ENCODE data around the gene CYSTM1. TPM values are rescaled to one million over a fixed set of nuclear protein-coding genes. Genes with fewer than 3 reads are reported as not detected.
A peak's percentile ranks its signal among the peaks of the same experiment; 100 is the strongest.

CYSTM1 gene
- total RNA-seq, 1 experiment from 2014 or later = 43.3 TPM

DNA sequence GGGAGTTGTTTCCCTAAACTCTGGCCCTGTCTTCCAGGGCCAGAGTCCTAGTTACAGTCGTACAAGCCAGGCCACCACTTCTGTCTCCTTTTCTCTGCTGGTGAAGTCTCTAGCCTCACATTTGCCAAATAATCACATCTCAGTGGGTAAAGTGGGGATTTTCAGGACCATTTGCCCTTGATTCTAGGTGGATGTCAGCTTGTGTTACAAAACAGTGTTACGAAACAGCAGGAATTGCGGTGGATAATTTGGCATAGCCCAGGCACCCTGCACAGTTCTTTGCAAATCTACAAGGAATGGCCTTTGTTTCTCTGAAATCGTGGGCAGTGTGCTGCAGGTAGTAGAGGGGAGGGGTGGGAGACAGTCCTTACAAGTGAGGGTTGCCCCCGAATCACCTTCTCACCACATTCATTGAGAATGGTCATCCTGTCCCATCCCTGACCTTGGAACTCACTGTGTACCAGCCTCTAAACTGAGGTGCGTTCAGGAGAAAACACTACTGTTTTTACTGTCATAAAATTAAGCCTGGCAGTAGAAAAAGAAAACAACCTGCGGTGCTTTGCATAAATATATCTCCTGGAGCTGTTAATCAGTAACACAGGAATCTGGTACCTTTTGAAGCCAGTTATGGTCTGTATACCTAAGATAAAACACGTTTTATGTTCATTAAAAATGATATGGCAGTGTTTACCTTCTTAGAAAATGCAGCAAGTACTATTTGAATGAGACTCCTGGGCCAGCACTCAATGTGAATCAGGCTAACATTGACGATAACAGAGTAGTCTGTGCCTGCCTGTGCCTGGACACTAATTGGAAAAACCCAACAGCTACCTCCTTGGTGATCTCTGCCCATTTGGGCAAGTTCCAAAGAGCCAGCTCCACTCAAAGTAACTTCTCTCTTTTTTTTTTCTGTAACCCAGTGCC is 44.3 kb downstream of the CYSTM1 start:
- ChIA-PET POLR2A (ENCODE audit: unreplicated experiment) (interaction anchor here (0.6 kb wide), 1 partner anchor 13 kb away, joined by 6 read pairs; no protein-coding TSS in a partner anchor), CTCF (no interaction called here)
- Histone ChIP-seq H3K36me3 (ENCODE audit: low read depth, low read length) (peaks cover 7% of the 10 kb centered on the region; the same call in 1 of the 2 replicates), H3K4me2 (ENCODE audit: low read length) (no peak overlapping the region), H3K9ac (ENCODE audit: low read length) (no peak overlapping the region), H3K4me3 (ENCODE audit: low read length) (no peak overlapping the region), H2AFZ (ENCODE audit: low read length) (no peak overlapping the region), H3K27me3 (ENCODE audit: low read length) (no peaks in the 10 kb centered on the region), H3K4me1 (ENCODE audit: insufficient read depth, low read length) (peaks cover 46% of the 10 kb centered on the region), H3K27ac (ENCODE audit: low read length) (no peak overlapping the region), H3F3A (ENCODE audit: low read length, unreplicated experiment) (no peaks in the 10 kb centered on the region), H3K79me2 (ENCODE audit: low read length) (no peaks in the 10 kb centered on the region), H3K9me3 (ENCODE audit: low read length) (no peaks in the 10 kb centered on the region), H4K20me1 (ENCODE audit: low read length) (no peaks in the 10 kb centered on the region), H3K9me2 (replicated peaks; ENCODE audit: low read length) (no peaks in the 10 kb centered on the region)
- no TSS peak for BruUV-seq (replicated peaks)
- intact Hi-C loops (cut with micrococcal nuclease) = no loop called here
- TF ChIP-seq EZH2phosphoT487 (IDR thresholded peaks at IDR 0.05; ENCODE audit: borderline replicate concordance, low read length) = no peak
- TF ChIP-seq EZH2 (IDR thresholded peaks at IDR 0.05; ENCODE audit: low read length, unreplicated experiment) = no peak
- TF ChIP-seq, protein P1, sequence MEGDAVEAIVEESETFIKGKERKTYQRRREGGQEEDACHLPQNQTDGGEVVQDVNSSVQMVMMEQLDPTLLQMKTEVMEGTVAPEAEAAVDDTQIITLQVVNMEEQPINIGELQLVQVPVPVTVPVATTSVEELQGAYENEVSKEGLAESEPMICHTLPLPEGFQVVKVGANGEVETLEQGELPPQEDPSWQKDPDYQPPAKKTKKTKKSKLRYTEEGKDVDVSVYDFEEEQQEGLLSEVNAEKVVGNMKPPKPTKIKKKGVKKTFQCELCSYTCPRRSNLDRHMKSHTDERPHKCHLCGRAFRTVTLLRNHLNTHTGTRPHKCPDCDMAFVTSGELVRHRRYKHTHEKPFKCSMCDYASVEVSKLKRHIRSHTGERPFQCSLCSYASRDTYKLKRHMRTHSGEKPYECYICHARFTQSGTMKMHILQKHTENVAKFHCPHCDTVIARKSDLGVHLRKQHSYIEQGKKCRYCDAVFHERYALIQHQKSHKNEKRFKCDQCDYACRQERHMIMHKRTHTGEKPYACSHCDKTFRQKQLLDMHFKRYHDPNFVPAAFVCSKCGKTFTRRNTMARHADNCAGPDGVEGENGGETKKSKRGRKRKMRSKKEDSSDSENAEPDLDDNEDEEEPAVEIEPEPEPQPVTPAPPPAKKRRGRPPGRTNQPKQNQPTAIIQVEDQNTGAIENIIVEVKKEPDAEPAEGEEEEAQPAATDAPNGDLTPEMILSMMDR (conservative IDR thresholded peaks at IDR 0.05; ENCODE audit: low read depth, low read length) = no peak
- no peak for ATAC-seq
- no peak for DNase-seq

DNA sequence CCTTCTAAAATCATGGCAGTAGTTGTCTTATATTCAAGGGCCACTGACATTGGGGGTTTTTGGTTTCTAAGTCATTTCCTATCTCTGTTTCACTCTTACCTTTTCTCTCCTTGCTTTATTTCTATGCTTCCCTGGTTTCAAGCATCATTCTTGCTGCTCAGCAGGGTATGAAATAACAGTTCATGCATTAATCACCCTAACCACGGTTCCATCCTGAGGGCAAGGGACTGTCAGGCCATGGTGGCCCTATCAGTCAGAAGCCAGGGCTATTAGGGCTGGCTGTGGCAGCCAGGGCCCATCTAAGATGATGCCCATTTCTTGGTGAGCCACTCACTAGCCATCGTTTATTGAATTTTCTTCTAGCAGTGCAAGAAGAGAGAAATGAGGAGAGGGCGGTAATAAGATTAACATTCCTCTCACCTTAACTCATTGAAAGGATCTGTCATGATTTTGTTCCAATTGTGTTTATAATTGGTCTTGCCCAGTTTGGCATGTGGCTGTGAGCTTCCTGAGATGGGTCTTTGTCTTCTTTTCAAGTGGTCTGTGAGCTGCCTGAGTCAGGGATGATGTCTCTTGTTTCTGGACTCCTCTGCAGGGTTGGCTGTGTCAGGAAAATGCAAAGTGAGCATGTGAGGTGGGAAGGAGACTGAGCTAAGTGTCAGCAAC is 45.2 kb downstream of the CYSTM1 start:
- no peak overlapping the region for H3K4me3 ChIP-seq (ENCODE audit: low read length)
- H3F3A ChIP-seq (ENCODE audit: low read length, unreplicated experiment) = no peaks in the 10 kb centered on the region
- H3K36me3 ChIP-seq (ENCODE audit: low read depth, low read length) = peaks cover 7% of the 10 kb centered on the region; the same call in 1 of the 2 replicates
- DNase-seq (peak; percentile 25), ATAC-seq (peak; percentile 24; the same call in 1 of the 2 replicates)
- no TSS peak for BruUV-seq (replicated peaks)
- no peak overlapping the region for H2AFZ ChIP-seq (ENCODE audit: low read length)
- H3K27me3 ChIP-seq (ENCODE audit: low read length) = no peaks in the 10 kb centered on the region
- H3K4me2 ChIP-seq (ENCODE audit: low read length) = no peak overlapping the region
- H3K27ac ChIP-seq (ENCODE audit: low read length) = no peak overlapping the region
- H3K9me2 ChIP-seq (replicated peaks; ENCODE audit: low read length) = no peaks in the 10 kb centered on the region
- intact Hi-C loops (cut with micrococcal nuclease) = loop anchor here (5.0 kb wide), 1 partner anchor 43 kb away; the partner anchor contains the start of gene CYSTM1
- CTCF ChIA-PET = no interaction called here
- no peaks in the 10 kb centered on the region for H3K9me3 ChIP-seq (ENCODE audit: low read length)
- no peaks in the 10 kb centered on the region for H3K79me2 ChIP-seq (ENCODE audit: low read length)
- H3K9ac ChIP-seq (ENCODE audit: low read length) = no peak overlapping the region
- peaks cover 40% of the 10 kb centered on the region for H3K4me1 ChIP-seq (ENCODE audit: insufficient read depth, low read length)
- no peaks in the 10 kb centered on the region for H4K20me1 ChIP-seq (ENCODE audit: low read length)
- TF ChIP-seq, protein P1 (conservative IDR thresholded peaks at IDR 0.05; ENCODE audit: low read depth, low read length) = no peak
- TF ChIP-seq EZH2 (IDR thresholded peaks at IDR 0.05; ENCODE audit: low read length, unreplicated experiment) (no peak), EZH2phosphoT487 (IDR thresholded peaks at IDR 0.05; ENCODE audit: borderline replicate concordance, low read length) (no peak)
- POLR2A ChIA-PET (ENCODE audit: unreplicated experiment) = no interaction called here
